ENCODE results near the gene CCND2. TPM values are rescaled to one million over a fixed set of nuclear protein-coding genes. Genes with fewer than 3 reads are reported as not detected.

CCND2 gene
- total RNA-seq, 1 donor from 2014 or later = 88.1 TPM

DNA sequence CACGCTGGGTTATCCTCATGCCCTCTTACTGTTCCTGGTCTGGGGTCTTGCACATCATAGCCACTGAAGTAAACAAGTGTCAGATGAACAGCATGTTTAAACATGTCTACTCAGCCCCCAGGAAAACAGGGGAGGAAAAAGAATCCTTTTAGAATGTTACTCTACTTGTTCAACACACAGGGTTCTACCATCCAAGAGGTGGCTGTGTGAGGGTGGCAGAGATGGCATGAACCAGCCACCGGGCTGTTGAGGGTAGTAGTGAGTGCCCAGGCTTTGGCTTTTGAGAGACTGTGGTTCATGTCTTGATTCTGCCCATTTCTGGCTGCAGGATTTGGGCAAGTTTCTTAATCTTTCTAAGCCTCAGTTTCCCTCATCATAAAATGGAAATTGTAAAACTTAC is 21.6 kb upstream of the CCND2 start:
- no peak overlapping the region for H3K27ac Mint-ChIP-seq (ENCODE audit: unreplicated experiment)
- no peak overlapping the region for H3K4me3 Mint-ChIP-seq (ENCODE audit: unreplicated experiment)
- DNase-seq (ENCODE audit: low spot score) = no peak
- no peak for TF ChIP-seq CTCF (IDR thresholded peaks at IDR 0.05; ENCODE audit: unreplicated experiment)
- H3K4me1 Mint-ChIP-seq (ENCODE audit: unreplicated experiment) = peaks cover 13% of the 10 kb centered on the region
- H3K27me3 Mint-ChIP-seq (ENCODE audit: unreplicated experiment) = no peaks in the 10 kb centered on the region
- no peaks in the 10 kb centered on the region for H3K9me3 Mint-ChIP-seq (ENCODE audit: unreplicated experiment)
- H3K36me3 Mint-ChIP-seq (ENCODE audit: low read depth, unreplicated experiment) = peaks cover 5% of the 10 kb centered on the region

DNA sequence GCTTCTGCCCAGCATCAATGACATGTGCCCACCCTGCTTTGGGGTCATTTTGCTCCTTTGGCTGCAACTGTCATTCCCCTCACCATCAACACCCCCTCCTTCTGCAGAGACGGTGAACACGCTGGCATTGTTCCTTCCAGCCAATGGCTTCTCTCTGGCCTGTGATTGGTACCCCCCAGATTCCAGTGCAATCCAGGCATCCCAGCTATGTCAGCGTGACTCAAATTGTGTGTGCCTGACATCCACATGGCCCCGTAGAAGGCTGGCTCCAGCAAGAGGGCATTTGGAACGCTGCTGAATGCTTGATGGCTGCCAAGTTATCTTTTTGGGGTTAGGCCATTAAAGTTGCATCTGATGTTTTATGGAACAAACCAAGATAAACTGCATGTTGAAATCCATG is 21.0 kb upstream of the CCND2 start:
- H3K27me3 Mint-ChIP-seq (ENCODE audit: unreplicated experiment) = no peaks in the 10 kb centered on the region
- H3K4me3 Mint-ChIP-seq (ENCODE audit: unreplicated experiment) = no peak overlapping the region
- H3K27ac Mint-ChIP-seq (ENCODE audit: unreplicated experiment) = no peak overlapping the region
- H3K4me1 Mint-ChIP-seq (ENCODE audit: unreplicated experiment) = peaks cover 13% of the 10 kb centered on the region
- no peak for TF ChIP-seq CTCF (IDR thresholded peaks at IDR 0.05; ENCODE audit: unreplicated experiment)
- DNase-seq (ENCODE audit: low spot score) = no peak
- H3K36me3 Mint-ChIP-seq (ENCODE audit: low read depth, unreplicated experiment) = peaks cover 5% of the 10 kb centered on the region
- H3K9me3 Mint-ChIP-seq (ENCODE audit: unreplicated experiment) = no peaks in the 10 kb centered on the region

DNA sequence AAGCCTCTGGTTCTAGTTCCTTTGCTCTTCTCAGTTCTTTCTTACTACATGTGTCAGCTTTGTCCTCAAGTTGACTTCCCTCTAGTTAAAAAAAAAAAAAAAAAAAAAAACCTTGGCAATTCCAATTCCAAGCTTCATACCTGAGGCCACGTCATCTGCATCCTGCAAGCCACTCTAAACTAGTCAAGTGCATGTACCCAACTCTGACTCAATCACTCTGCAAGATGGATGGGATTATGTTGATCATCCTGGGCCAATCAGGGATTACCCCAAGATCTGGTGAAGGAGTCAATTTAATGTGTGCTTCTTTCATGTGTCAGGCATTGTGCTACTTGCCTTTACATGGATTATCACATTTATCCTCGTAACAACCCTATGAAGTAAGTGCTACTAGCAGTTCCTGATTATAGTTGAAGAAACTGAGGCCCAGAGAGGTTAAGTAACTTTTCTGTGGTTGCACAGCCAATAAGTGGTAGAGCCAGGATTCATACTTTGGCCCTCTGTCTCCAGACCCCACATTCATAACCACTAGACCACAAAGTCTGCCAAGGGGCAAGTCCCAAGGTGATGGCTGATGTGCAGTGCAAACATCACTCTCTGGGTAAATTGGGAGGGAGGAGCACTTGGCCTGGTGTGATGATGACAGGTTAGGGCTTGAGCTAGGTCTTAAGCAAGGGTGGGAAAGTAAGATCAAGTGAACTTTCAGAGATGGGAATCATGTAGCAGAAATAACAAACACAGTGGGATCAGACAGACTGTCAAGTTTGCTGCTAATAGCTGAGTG is 17.3 kb upstream of the CCND2 start:
- Mint-ChIP-seq H3K27ac (ENCODE audit: unreplicated experiment) (no peak overlapping the region), H3K4me3 (ENCODE audit: unreplicated experiment) (no peak overlapping the region), H3K27me3 (ENCODE audit: unreplicated experiment) (no peaks in the 10 kb centered on the region), H3K36me3 (ENCODE audit: low read depth, unreplicated experiment) (peaks cover 1% of the 10 kb centered on the region), H3K9me3 (ENCODE audit: unreplicated experiment) (no peaks in the 10 kb centered on the region), H3K4me1 (ENCODE audit: unreplicated experiment) (peaks cover 8% of the 10 kb centered on the region)
- no peak for TF ChIP-seq CTCF (IDR thresholded peaks at IDR 0.05; ENCODE audit: unreplicated experiment)
- DNase-seq (ENCODE audit: low spot score) = no peak

GRCh38 chr12:4257442-4257841 is 16.1 kb upstream of the CCND2 start:
- TF ChIP-seq CTCF (IDR thresholded peaks at IDR 0.05; ENCODE audit: unreplicated experiment) = no peak
- H3K27me3 Mint-ChIP-seq (ENCODE audit: unreplicated experiment) = no peaks in the 10 kb centered on the region
- DNase-seq (ENCODE audit: low spot score) = no peak
- no peak overlapping the region for H3K27ac Mint-ChIP-seq (ENCODE audit: unreplicated experiment)
- no peaks in the 10 kb centered on the region for H3K36me3 Mint-ChIP-seq (ENCODE audit: low read depth, unreplicated experiment)
- no peak overlapping the region for H3K4me3 Mint-ChIP-seq (ENCODE audit: unreplicated experiment)
- peaks cover 1% of the 10 kb centered on the region for H3K4me1 Mint-ChIP-seq (ENCODE audit: unreplicated experiment)
- H3K9me3 Mint-ChIP-seq (ENCODE audit: unreplicated experiment) = no peaks in the 10 kb centered on the region

DNA sequence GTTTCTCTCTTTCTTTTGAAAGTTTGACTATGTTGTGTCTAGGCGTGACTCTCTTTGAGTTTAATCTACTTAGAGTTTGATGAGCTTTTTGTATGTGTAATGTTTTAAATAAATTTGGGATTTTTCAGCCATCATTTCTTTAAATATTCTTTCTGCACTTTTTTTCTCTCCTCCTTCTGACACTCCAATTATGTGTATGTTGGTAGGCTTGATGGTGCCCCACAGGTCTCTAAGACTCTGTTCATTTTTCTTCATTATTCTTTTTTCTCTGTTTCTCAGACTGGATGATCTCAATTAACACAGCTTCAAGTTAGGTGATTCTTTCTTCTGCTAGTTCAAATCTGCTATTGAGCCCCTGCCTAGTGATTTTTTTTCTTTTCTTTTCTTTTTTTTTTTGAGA is 14.5 kb upstream of the CCND2 start:
- Mint-ChIP-seq H3K4me3 (ENCODE audit: unreplicated experiment) (no peak overlapping the region), H3K4me1 (ENCODE audit: unreplicated experiment) (no peaks in the 10 kb centered on the region), H3K27me3 (ENCODE audit: unreplicated experiment) (no peaks in the 10 kb centered on the region), H3K27ac (ENCODE audit: unreplicated experiment) (no peak overlapping the region), H3K9me3 (ENCODE audit: unreplicated experiment) (no peaks in the 10 kb centered on the region), H3K36me3 (ENCODE audit: low read depth, unreplicated experiment) (no peaks in the 10 kb centered on the region)
- DNase-seq (ENCODE audit: low spot score) = no peak
- TF ChIP-seq CTCF (IDR thresholded peaks at IDR 0.05; ENCODE audit: unreplicated experiment) = no peak

All from endothelial cell (in vitro differentiated cells).